WTC11 (cell line): ENCODE results near the gene PLA2G4E. TPM values are rescaled to one million over a fixed set of nuclear protein-coding genes. Genes with fewer than 3 reads are reported as not detected.
A peak's percentile ranks its signal among the peaks of the same experiment; 100 is the strongest.

ENCODE experiments used
- ATAC-seq: fragments of 200-7000 bp; cut with Tn5 transposase; 2 replicates; pipeline ENCODE4 v1.10.0; 2021; ENCODE audit warnings: mild to moderate bottlenecking, moderate library complexity
- CTCF ChIA-PET: fragments of 300-600 bp; sonication (Branson Sonifier 250); formaldehyde crosslinking; loops from one replicate; lab custom pipeline; 2021; ENCODE audit warnings: antibody characterized with exemption; lab: Charles Lee
- POLR2A ChIA-PET: fragments of 350-600 bp; sonication (Branson Sonifier 250); formaldehyde crosslinking; loops from one replicate; lab custom pipeline; 2021; ENCODE audit warnings: antibody characterized with exemption; lab: Charles Lee
- DNase-seq: peaks from one replicate; pipeline ENCODE4 v3.0.0; 2021; ENCODE audit warnings: low spot score
- H3K27ac Mint-ChIP-seq: 2 replicates; pipeline ENCODE4 v1.8.0; 2021; ENCODE audit warnings: mixed read lengths
- H3K27me3 Mint-ChIP-seq: 2 replicates; pipeline ENCODE4 v1.8.0; 2021; ENCODE audit warnings: low read depth, mild to moderate bottlenecking, moderate library complexity, mixed read lengths
- H3K36me3 Mint-ChIP-seq: 2 replicates; pipeline ENCODE4 v1.8.0; 2021; ENCODE audit warnings: mixed read lengths
- H3K4me1 Mint-ChIP-seq: 2 replicates; pipeline ENCODE4 v1.8.0; 2022; ENCODE audit warnings: mixed read lengths
- H3K4me3 Mint-ChIP-seq: 2 replicates; pipeline ENCODE4 v1.8.0; 2021; ENCODE audit warnings: mild to moderate bottlenecking, moderate library complexity, mixed read lengths
- H3K9me3 Mint-ChIP-seq: 2 replicates; pipeline ENCODE4 v1.8.0; 2021; ENCODE audit warnings: mixed read lengths
- CDX4 ChIP-seq: fragments of 250-450 bp; sonication (Bioruptor Pico); IDR thresholded peaks from 2 replicates; pipeline ENCODE4 v1.9.0; 2021; ENCODE audit warnings: moderate library complexity, mild to moderate bottlenecking, inconsistent platforms, borderline replicate concordance
- CTCF ChIP-seq: fragments of 200-600 bp; IDR thresholded peaks from 2 replicates; pipeline ENCODE4 v1.8.0; 2022; ENCODE audit warnings: antibody characterized with exemption
- GRHL2 ChIP-seq: fragments of 250-450 bp; sonication (Bioruptor Pico); IDR thresholded peaks from 2 replicates; pipeline ENCODE4 v1.8.0; 2022; ENCODE audit warnings: mild to moderate bottlenecking, moderate library complexity; ENCODE audit not compliant: insufficient replicate concordance, severe bottlenecking
- KAT7 ChIP-seq: sonication (generic); formaldehyde crosslinking; IDR thresholded peaks from 2 replicates; pipeline ENCODE4 v1.8.1; 2023; ENCODE audit warnings: missing genetic modification reagents, mild to moderate bottlenecking, borderline replicate concordance
- MAX ChIP-seq: sonication (generic); formaldehyde crosslinking; IDR thresholded peaks from 2 replicates; pipeline ENCODE4 v1.8.0; 2022; ENCODE audit warnings: mild to moderate bottlenecking, missing genetic modification reagents
- MLX ChIP-seq: sonication (generic); formaldehyde crosslinking; IDR thresholded peaks from 2 replicates; pipeline ENCODE4 v1.8.1; 2023; ENCODE audit warnings: mild to moderate bottlenecking, missing genetic modification reagents, moderate library complexity
- MYBL2 ChIP-seq: sonication (generic); formaldehyde crosslinking; IDR thresholded peaks from 2 replicates; pipeline ENCODE4 v1.8.1; 2023; ENCODE audit warnings: mild to moderate bottlenecking, moderate library complexity, missing genetic modification reagents
- NFATC4 ChIP-seq: fragments of 250-450 bp; sonication (Bioruptor Pico); IDR thresholded peaks from 2 replicates; pipeline ENCODE4 v1.9.0; 2021; ENCODE audit warnings: mild to moderate bottlenecking
- PRRX2 ChIP-seq: fragments of 250-450 bp; sonication (Bioruptor Pico); IDR thresholded peaks from 2 replicates; pipeline ENCODE4 v1.8.0; 2021; ENCODE audit warnings: mild to moderate bottlenecking
- SMAD4 ChIP-seq: sonication (generic); formaldehyde crosslinking; IDR thresholded peaks from 2 replicates; pipeline ENCODE4 v1.8.0; 2022; ENCODE audit warnings: mild to moderate bottlenecking, missing genetic modification reagents
- TEAD4 ChIP-seq: sonication (generic); formaldehyde crosslinking; IDR thresholded peaks from 2 replicates; pipeline ENCODE4 v1.8.0; 2022; ENCODE audit warnings: mild to moderate bottlenecking, missing genetic modification reagents
- ZMAT4 ChIP-seq: fragments of 250-450 bp; sonication (Bioruptor Pico); IDR thresholded peaks from 2 replicates; pipeline ENCODE4 v1.9.0; 2021; ENCODE audit warnings: mild to moderate bottlenecking
- ZNF425 ChIP-seq: fragments of 250-450 bp; sonication (Bioruptor Pico); conservative IDR thresholded peaks from 2 replicates; pipeline ENCODE4 v1.9.0; 2021; ENCODE audit warnings: mild to moderate bottlenecking
- total RNA-seq: library from RNA; stranded (reverse); gene quantifications from 3 replicates; pipeline ENCODE4 v1.2.3, GENCODE V29; 2021
- TF ChIP-seq, protein P1 (sequence below): sonication (generic); formaldehyde crosslinking; IDR thresholded peaks from 2 replicates; pipeline ENCODE4 v1.8.0; 2023; ENCODE audit warnings: missing genetic modification reagents, mild to moderate bottlenecking, borderline replicate concordance
- TF ChIP-seq, protein P2 (sequence below): sonication (generic); formaldehyde crosslinking; IDR thresholded peaks from 2 replicates; pipeline ENCODE4 v1.8.0; 2022; ENCODE audit warnings: missing genetic modification reagents
- TF ChIP-seq, protein P3 (sequence below): sonication (generic); formaldehyde crosslinking; conservative IDR thresholded peaks from 2 replicates; pipeline ENCODE4 v1.8.1; 2022; ENCODE audit warnings: mild to moderate bottlenecking, missing genetic modification reagents

Gene PLA2G4E
- total RNA-seq, 1 experiment from 2014 or later, result not detected

DNA sequence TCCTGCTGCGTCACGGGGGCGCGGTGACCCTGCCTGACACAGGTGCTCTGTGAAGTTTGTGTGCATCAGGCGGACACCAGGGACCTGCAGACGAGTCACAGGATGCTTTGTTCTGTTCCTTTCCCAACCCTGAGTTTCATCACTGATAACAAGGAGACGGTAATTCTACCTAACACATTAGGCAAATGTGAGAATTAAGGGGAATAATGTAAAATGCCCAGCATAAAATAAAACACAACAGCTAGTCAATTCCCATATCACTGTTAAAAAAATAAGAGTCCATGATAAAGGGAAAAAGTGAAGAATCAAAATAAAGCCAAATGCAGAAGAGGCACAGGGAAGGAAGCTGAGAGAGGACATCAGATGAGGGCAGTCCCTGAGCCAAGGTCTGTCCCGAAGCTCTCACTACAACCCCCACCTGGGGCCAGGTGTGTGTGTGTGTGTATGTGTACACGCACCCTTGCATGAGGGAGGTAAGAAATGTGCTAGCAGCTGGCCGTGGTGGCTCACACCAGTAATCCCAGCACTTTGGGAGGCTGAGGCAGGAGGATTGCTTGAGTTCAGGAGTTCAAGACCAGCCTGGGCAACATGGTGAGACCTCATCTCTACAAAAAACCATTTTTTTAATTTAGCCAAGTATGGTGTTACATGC lies 46.0 kb upstream of the PLA2G4E start:
- Mint-ChIP-seq H3K9me3 (no peaks in the 10 kb centered on the region), H3K4me3 (no peak overlapping the region), H3K27ac (no peak overlapping the region), H3K36me3 (no peaks in the 10 kb centered on the region), H3K4me1 (peaks cover 5% of the 10 kb centered on the region), H3K27me3 (no peaks in the 10 kb centered on the region; the same call in 1 of the 2 replicates)
- no peak for DNase-seq
- TF ChIP-seq MAX, result no peak
- TF ChIP-seq, protein P1, sequence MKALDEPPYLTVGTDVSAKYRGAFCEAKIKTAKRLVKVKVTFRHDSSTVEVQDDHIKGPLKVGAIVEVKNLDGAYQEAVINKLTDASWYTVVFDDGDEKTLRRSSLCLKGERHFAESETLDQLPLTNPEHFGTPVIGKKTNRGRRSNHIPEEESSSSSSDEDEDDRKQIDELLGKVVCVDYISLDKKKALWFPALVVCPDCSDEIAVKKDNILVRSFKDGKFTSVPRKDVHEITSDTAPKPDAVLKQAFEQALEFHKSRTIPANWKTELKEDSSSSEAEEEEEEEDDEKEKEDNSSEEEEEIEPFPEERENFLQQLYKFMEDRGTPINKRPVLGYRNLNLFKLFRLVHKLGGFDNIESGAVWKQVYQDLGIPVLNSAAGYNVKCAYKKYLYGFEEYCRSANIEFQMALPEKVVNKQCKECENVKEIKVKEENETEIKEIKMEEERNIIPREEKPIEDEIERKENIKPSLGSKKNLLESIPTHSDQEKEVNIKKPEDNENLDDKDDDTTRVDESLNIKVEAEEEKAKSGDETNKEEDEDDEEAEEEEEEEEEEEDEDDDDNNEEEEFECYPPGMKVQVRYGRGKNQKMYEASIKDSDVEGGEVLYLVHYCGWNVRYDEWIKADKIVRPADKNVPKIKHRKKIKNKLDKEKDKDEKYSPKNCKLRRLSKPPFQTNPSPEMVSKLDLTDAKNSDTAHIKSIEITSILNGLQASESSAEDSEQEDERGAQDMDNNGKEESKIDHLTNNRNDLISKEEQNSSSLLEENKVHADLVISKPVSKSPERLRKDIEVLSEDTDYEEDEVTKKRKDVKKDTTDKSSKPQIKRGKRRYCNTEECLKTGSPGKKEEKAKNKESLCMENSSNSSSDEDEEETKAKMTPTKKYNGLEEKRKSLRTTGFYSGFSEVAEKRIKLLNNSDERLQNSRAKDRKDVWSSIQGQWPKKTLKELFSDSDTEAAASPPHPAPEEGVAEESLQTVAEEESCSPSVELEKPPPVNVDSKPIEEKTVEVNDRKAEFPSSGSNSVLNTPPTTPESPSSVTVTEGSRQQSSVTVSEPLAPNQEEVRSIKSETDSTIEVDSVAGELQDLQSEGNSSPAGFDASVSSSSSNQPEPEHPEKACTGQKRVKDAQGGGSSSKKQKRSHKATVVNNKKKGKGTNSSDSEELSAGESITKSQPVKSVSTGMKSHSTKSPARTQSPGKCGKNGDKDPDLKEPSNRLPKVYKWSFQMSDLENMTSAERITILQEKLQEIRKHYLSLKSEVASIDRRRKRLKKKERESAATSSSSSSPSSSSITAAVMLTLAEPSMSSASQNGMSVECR (CRISPR knock-in tag), result no peak
- no peak for TF ChIP-seq SMAD4 (CRISPR knock-in tag)
- TF ChIP-seq CTCF, result peak; percentile 1; the same call in 1 of the 2 replicates
- TF ChIP-seq KAT7 (CRISPR knock-in tag), result no peak
- no peak for TF ChIP-seq ZNF425 (CRISPR knock-in tag)
- no peak for TF ChIP-seq MYBL2 (CRISPR knock-in tag)
- TF ChIP-seq PRRX2, result no peak
- ChIA-PET CTCF (interaction anchor here (0.9 to 9.2 kb wide), 7 partner anchors 16 to 94 kb away, joined by 3 to 164 read pairs (median 11); partner anchors contain the start of genes EHD4 and PLA2G4F), POLR2A (interaction anchor here (1.1 kb wide), 1 partner anchor 70 kb away, joined by 3 read pairs; no protein-coding TSS in a partner anchor)
- no peak for ATAC-seq

- peaks cover 5% of the 10 kb centered on the region for H3K4me1 Mint-ChIP-seq
- no peak overlapping the region for H3K27ac Mint-ChIP-seq
- CTCF ChIA-PET, result interaction anchor here (0.8 to 9.2 kb wide), 7 partner anchors 17 to 93 kb away, joined by 3 to 164 read pairs (median 8); no protein-coding TSS in a partner anchor
- no peaks in the 10 kb centered on the region; the same call in 1 of the 2 replicates for H3K27me3 Mint-ChIP-seq
- ATAC-seq, result no peak
- DNase-seq, result no peak
- POLR2A ChIA-PET, result no interaction called here
- H3K36me3 Mint-ChIP-seq, result no peaks in the 10 kb centered on the region
- no peak overlapping the region for H3K4me3 Mint-ChIP-seq
- no peaks in the 10 kb centered on the region for H3K9me3 Mint-ChIP-seq
- TF ChIP-seq ZMAT4 (CRISPR knock-in tag) (no peak), NFATC4 (no peak), MLX (CRISPR knock-in tag) (no peak), GRHL2 (CRISPR knock-in tag) (no peak), TEAD4 (CRISPR knock-in tag) (no peak), CDX4 (CRISPR knock-in tag) (no peak)
- TF ChIP-seq, protein P2, sequence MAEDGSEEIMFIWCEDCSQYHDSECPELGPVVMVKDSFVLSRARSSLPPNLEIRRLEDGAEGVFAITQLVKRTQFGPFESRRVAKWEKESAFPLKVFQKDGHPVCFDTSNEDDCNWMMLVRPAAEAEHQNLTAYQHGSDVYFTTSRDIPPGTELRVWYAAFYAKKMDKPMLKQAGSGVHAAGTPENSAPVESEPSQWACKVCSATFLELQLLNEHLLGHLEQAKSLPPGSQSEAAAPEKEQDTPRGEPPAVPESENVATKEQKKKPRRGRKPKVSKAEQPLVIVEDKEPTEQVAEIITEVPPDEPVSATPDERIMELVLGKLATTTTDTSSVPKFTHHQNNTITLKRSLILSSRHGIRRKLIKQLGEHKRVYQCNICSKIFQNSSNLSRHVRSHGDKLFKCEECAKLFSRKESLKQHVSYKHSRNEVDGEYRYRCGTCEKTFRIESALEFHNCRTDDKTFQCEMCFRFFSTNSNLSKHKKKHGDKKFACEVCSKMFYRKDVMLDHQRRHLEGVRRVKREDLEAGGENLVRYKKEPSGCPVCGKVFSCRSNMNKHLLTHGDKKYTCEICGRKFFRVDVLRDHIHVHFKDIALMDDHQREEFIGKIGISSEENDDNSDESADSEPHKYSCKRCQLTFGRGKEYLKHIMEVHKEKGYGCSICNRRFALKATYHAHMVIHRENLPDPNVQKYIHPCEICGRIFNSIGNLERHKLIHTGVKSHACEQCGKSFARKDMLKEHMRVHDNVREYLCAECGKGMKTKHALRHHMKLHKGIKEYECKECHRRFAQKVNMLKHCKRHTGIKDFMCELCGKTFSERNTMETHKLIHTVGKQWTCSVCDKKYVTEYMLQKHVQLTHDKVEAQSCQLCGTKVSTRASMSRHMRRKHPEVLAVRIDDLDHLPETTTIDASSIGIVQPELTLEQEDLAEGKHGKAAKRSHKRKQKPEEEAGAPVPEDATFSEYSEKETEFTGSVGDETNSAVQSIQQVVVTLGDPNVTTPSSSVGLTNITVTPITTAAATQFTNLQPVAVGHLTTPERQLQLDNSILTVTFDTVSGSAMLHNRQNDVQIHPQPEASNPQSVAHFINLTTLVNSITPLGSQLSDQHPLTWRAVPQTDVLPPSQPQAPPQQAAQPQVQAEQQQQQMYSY, result no peak
- TF ChIP-seq, protein P3, sequence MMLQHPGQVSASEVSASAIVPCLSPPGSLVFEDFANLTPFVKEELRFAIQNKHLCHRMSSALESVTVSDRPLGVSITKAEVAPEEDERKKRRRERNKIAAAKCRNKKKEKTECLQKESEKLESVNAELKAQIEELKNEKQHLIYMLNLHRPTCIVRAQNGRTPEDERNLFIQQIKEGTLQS (CRISPR knock-in tag), result no peak
These were observed 44.6 kb upstream of the PLA2G4E start for GRCh38 chr15:42065468-42065867.
